ENCODE results near the gene TMEM208. TPM values are rescaled to one million over a fixed set of nuclear protein-coding genes. Genes with fewer than 3 reads are reported as not detected.

The TMEM208 gene
- total RNA-seq, 1 experiment from 2014 or later = 64.4 TPM

DNA sequence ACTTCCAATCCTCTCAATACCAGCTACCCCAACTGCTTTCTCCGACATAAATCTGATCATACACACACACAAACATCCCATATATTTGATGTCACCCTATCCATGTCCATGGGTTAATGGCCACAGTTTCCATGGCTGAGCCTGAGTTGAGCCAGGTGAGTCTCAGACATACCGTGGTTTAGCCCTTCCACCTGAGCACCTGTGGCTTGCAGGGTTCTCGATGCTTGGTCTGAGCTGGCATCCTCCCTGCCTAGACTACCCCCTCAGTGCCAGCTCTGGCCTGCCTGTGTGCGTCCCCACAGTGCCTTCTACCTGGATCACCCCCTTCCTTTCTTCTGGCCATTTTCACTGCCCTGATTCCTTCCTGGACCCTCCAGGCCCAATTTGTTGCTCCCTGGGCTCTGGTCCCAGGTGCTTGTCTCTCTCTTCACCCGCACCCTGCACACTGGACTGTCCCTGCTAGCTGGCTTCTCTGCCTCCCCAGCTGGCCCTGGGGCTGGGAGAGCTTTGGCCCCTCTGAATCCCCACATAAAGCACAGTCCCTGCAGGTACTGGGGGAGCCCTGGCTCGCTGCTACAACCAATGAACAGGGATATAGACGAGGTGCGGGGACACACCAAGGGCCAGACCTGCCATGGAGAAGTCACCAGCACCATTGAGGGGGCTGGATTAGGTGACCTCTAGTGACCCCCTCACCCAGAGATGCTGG is 20.6 kb upstream of the TMEM208 start:
- no peak for DNase-seq (ENCODE audit: low spot score)
- in situ Hi-C loops (cut with HindIII; ENCODE audit: low sequenced_read_pairs) = no loop called here

DNA sequence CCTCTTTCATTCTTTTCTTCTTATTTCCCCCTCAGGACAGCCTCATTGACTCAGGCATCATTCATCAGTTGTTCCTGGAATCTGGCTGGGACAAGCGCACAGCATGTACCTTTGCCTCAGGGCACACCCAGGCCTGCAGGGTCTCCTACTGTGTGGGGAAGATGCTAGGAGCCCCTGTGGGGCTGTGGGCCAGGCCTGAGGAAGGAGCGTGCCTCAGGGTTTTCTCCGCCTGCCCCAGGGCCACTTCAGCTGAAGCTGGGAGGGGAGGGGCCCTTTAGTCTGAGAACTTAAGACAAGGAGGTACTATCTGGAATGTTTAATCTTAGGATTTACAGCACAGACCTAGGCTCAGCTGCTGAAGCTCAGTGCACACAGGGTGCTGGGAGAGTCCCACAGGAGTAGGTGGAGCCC is 20.1 kb upstream of the TMEM208 start:
- no peak for DNase-seq (ENCODE audit: low spot score)

DNA sequence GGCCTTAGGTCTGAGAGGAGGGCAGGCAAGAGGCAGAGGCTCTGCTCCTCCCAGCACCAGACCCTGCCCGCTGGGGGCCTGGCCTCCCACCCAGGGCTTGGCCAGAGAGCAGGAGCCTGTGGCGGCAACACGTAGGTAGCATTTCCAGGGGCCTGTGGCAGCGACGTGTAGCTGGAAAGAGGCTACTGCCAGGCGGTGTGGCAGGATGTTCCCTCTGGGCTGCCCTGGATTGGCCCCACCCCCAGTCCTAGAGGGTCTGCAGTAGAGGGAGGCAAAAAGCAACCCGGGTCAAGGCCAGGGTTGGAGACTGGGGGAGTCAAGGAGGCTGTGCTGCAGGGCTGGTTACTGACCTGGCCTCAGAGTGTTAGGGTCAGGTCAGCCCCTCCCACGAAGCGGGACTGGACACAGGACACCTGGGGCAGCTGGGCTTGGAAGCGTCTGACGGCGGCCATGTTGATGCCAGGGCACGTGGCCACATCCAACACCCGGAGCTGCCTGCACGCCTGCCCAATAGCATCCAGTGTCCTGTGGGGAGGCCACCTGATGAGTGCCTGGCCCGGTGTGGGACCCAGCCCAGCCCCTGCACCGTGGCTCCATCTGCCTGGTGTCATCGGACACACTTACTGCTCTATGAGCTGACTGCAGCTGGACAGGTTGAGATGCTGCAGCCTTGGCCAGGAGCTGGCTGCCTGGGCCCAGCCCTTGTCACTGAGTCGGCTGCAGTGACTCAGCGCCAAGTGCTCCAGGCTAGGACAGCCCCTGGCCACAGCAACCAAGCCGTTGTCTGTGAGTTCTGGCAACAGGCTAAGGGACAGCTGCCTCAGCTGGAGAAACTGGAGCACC is 19.5 kb upstream of the TMEM208 start:
- in situ Hi-C loops (cut with HindIII; ENCODE audit: low sequenced_read_pairs) = no loop called here
- DNase-seq (ENCODE audit: low spot score) = no peak

More for the DNA sequence above, 20.1 kb upstream of the TMEM208 start:
- in situ Hi-C loops (cut with HindIII; ENCODE audit: low sequenced_read_pairs) = no loop called here

DNA sequence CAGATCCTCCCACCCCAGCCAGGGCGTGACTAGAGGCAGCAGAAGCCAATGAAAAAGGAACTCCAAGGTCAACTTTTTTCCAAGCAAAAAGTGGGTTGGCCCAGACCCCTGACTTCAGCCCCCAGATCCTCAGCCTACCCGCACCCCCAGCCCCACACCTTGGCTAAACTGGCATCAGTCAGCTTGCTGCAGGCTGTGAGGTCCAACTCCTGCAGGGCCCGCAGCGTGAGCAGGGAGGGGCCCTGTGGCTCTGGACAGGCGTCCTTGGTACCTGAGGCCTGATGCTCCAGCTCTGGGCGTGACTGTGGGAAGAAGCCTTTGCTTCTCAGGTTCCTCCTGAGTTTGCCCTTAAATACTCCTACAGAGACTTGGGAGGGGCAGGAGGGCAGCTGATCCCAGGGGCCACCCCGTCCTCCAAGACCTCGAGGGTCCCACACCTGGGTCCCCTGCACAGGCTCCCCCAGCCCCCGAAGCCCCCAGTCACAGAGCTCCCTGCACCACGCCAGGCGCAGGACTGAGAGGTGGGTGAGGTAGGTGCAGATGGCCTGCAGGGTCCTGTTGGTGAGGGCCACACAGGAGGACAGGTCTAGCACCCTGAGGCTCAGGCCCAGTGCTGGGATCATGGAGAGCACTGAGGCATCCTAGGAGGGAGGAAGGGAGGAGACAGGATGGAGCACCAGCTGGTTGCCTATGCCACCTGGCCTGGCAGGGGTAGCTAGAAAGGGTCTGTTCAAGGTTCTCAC is 18.6 kb upstream of the TMEM208 start:
- no peak for DNase-seq (ENCODE audit: low spot score)
- in situ Hi-C loops (cut with HindIII; ENCODE audit: low sequenced_read_pairs) = no loop called here

DNA sequence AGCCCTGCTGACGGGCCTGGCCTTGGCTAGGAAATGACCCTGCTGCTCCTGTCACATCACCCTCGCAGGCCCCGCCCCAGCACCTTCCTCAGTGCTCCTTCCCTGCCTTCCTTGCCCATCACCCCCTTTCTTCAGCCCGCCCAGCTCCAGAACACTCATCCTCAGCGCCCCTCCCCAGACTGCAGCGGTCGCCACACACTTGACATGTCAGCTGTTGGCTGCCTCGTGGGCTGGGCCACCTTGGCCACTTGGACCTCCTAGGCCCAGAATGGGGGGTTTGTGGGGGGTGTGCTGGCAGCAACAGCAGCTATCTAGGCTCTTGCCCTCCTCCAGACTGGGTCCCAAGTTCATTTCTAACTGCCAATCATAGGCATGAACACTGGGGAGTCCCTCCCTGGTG is 17.4 kb upstream of the TMEM208 start:
- no peak for DNase-seq (ENCODE audit: low spot score)
- in situ Hi-C loops (cut with HindIII; ENCODE audit: low sequenced_read_pairs) = no loop called here

DNA sequence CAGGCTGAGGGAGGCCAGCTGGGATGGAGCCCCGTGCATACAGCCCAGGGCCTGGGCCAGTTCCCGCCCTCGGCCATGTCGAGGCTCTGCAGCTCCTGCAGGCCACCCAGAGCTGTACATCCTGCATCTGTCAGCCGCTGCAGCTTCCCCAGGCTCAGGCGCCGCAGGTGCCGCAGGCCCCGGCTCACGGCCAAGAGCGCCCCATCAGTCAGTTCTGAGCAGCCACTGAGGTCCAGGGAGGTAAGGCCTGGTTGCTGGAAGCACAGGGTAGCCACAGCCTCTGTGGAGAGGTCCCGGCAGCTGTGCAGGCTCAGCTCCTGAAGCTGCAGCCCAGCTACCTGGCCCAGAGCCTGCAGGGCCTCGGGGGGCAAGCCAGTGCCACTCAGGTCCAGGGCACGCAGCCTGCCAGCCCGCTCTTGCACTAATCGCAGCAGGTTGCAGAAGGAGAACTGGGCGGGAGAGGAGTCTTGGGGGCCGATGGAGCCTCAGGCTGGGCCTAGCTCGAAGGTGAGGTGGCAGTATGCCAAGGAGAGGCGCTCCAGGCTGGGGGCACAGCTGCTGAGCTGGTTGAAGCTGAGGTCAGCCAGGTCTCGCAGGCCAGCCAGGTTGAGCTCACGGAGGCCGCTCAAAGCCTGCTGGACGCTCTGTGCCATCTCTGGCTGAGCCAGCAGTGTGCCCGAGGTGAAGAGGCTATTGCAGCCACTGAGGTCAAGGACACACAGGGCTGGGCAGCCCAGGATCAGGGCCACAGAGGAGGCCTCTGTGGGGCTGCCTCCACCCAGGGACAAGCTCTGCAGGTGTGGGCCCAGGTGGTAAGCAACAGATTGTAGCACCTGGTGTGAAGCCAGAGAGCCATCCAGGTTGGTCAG is 16.6 kb upstream of the TMEM208 start:
- no peak for DNase-seq (ENCODE audit: low spot score)

DNA sequence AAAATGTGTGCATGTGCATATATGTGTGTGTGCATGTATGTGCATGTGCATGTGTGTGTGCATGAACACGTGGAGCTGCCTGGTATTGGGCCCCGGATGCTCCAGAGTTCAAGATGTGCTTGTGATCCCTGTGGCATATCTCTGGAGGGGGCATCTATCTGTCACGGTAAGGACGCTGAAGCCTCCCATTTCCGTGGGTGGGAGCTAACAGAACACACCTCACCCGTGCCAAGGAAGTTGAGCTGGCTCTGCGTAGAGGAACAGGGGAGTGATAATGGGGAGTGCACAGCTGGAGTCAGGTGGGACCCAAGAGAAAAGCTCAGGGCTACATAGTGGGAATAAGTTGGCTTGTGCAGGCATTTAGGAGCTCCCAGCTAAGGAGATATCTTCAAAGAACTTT is 15.3 kb upstream of the TMEM208 start:
- in situ Hi-C loops (cut with HindIII; ENCODE audit: low sequenced_read_pairs) = no loop called here
- no peak for DNase-seq (ENCODE audit: low spot score)

More for the DNA sequence above, 16.6 kb upstream of the TMEM208 start:
- in situ Hi-C loops (cut with HindIII; ENCODE audit: low sequenced_read_pairs) = no loop called here

DNA sequence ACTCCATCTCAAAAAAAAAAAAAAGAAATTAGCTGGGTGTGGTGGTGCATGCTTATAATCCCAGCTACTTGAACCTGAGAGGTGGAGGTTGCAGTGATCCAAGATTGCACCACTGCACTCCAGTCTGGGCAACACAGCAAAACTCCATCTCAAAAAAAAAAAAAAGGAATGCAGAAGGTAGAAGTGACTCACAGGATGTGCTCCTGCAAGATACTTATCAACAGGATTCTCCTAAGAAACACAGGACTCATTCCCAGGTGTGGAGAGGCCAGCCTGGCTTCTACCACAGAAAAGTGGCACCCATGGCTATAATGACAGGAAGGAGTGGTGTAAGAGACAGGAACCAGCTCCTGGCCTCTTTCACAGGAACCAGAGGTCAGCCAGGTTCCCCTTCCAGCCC is 14.2 kb upstream of the TMEM208 start:
- in situ Hi-C loops (cut with HindIII; ENCODE audit: low sequenced_read_pairs) = no loop called here
- no peak for DNase-seq (ENCODE audit: low spot score)

DNA sequence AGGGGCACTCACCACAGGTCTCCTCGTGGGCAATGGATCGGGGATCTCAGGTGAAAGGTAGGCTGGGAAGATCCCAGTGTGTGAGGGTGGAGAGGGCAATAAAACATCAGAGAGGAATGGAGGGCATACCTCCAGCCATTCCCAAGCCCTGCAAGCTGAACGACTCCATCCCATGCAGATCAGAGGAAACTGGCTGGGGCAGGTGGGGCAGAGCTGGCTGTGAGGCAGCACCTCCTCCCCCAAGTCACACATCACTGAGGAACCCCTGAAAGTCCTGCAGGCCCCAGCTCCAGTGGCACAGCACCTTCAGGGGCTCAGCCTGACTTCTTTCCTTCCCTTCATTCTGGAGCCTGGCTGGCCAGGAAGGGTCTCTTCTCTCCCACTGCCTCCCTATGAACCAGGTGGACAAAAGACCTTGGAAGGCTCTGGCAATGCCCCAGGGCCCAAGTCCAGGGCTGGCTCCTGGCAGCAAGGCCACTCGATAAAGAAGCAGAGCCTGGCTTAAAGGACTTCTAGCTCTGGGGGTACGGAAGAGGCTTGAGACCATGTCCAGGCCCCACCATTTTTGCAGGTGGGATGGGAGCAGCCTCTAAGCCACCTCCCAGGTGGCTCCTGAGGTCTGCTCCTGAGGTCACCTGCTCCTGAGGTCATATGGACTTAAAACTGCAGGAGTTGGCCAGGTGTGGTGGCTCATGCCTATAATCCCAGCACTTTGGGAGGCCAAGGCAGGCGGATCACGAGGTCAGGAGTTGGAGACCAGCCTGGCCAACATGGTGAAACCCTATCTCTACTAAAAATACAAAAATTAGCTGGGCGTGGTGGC is 13.5 kb upstream of the TMEM208 start:
- in situ Hi-C loops (cut with HindIII; ENCODE audit: low sequenced_read_pairs) = no loop called here
- DNase-seq (ENCODE audit: low spot score) = no peak

DNA sequence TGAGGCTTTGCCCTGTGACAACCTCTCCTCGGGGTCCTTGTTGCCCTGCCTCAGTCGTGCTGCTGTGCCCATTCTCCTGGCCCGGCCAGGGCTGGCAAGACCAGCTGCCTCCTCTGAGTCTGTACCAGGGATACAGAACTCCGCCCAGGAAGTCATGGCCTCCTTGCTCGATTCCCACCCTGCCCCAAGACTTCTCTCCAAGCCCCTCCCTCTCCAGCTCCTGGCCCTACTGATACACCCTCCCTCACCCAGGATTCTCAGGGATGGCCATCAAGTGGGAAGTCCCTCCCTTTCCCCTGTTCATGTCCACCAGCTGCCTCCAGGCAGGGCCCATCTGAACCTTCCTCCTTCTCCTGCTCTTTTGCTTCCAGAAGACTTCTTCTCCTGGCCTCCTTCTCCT is 11.2 kb upstream of the TMEM208 start:
- in situ Hi-C loops (cut with HindIII; ENCODE audit: low sequenced_read_pairs) = no loop called here
- DNase-seq (ENCODE audit: low spot score) = no peak

DNA sequence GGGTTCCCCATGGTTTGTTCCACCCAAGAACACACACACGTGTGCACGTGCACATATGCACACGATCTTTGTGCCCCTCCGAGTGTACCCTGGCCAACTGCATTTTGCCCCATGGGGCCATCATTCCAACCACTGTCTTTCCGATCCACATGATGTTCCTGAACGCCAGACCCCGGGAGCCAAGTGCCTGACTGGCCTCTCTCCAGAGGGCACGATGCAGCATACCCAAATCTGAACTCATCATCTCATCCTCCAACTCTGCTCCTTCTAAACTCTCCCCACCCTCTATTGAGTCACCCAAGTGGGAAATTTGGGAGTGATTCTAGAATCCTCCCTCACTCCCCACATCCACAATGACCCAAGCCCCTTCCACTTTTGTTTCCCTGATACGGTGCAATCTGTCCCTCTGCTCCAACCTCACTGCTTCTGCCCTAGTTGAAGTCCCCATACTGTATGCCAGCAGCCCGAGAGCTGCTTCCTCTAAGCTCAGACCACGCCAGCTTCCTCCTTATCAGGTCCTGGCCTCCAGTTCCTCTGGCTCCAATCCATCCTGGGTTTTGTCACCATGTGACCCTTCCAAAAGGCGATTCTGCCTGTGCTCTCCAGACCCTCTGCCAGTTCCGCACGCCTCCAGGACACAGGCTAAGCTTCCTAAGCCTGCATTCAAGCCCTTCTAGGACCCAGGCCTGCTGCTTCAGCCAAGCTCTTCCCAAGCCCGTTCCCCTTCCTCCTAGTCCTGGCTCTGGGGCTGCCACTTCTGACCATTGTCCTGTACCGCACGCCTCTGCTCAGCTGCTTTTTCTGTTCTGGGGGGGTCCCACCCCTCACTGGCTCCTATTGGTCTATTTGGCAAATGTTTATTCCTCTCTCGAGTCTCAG is 10.1 kb upstream of the TMEM208 start:
- DNase-seq (ENCODE audit: low spot score) = no peak
- in situ Hi-C loops (cut with HindIII; ENCODE audit: low sequenced_read_pairs) = no loop called here

DNA sequence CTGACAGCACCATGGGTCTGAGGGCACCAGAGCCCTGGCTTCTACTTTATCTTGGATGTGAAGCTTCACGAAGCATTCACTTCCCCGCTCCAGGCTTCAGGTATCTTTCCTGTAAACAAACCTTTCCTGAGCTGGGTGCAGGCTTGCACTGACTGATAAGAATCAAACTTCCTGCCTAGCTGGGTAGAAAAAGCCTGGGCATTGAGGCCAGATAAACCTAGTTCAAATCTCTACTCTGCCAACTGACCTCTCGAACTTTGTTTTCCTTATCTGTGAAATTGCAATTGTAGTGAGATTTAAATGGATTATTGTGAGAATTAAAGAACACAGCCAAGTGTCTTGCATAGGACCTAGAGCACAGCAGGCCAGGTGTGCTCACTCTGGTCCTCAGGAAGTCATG is 2.9 kb upstream of the TMEM208 start:
- no peak for DNase-seq (ENCODE audit: low spot score)
- in situ Hi-C loops (cut with HindIII; ENCODE audit: low sequenced_read_pairs) = no loop called here

DNA sequence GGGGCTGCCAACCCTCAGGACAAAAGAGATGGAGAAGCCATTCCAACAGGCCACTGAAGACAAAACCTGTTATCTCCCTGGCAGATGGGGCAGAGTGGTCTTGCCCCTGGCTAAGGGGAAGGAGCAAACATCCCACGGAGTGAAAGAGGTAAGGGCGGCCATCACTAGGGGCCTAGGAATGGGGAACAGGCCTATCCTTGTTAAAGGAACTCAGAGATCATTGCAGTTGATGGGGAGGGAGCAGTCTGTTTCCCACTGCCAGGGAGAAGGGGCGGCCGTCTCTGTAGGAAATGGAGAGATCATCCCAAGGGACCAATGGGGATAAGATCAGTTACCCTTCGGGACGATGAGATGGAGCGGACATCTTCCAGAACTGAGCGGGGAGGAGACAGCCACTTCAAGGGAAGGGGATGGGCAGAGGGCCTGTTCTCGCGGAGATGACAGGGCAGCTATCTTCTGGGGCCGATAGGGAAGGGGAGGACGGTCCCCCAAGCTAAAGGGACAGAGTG is 581 bp upstream of the TMEM208 start:
- in situ Hi-C loops (cut with HindIII; ENCODE audit: low sequenced_read_pairs) = no loop called here
- DNase-seq (ENCODE audit: low spot score) = no peak

DNA sequence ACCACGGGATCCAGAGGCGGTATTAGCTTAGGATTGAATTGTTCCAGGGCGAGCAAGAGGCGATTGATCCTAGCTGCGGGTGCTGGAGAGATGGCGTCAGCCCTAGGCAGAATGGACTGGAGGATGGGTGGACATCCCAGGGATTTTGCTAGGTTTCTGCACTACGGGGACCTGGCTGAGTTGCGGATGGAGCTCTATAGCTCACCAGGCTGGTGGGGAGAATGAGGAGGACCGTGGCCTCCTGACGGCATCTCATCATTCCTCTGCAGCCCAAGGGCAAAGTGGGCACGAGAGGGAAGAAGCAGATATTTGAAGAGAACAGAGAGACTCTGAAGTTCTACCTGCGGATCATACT is 614 bp downstream of the TMEM208 start:
- DNase-seq (ENCODE audit: low spot score) = no peak
- in situ Hi-C loops (cut with HindIII; ENCODE audit: low sequenced_read_pairs) = no loop called here

DNA sequence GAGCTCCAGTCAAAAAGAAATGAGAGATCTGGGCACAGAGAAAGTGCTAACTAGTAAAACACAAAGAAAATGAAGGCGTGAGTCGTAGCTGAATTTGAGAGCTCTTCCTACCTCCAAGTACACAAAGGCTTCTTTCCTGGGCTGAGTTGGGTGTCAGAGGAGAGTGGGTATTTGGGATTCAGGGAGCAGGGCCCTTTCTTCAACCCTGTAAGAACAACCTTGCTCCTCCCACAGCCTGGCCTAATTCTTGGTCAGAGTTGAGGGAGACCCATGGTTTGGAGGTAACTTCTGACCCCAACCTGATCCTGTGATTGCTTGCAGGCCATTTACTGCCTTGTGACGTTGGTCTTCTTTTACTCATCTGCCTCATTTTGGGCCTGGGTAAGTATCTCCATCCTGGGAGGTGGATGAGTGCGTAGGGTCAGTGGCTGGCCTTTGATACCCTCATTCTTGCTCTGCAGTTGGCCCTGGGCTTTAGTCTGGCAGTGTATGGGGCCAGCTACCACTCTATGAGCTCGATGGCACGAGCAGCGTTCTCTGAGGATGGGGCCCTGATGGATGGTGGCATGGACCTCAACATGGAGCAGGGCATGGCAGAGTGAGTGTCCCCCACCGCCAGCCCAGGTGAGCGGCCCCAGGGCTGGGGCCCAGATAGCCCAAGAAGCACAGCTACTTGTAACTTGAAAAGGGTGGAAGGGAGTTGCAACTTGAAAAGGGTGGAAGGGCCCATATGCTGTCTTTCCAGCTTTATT is 1.3 kb downstream of the TMEM208 start:
- no peak for DNase-seq (ENCODE audit: low spot score)
- in situ Hi-C loops (cut with HindIII; ENCODE audit: low sequenced_read_pairs) = no loop called here

DNA sequence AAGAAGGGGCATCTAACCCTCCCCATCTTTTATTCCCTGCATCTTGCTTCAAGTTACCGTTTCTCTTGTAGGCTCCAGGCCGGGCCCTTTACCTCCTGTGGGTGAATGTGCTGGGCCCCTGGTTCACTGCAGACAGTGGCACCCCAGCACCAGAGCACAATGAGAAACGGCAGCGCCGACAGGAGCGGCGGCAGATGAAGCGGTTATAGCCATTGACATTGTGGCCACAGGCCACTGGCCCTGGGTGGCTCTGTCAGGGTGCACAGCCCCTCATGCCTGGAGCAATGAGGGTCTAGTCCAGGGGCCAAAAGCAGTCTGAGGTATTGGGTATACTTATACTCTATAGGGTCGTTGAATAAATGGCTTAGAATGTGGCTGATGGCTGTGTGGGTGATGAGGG is 2.0 kb downstream of the TMEM208 start:
- DNase-seq (ENCODE audit: low spot score) = no peak
- in situ Hi-C loops (cut with HindIII; ENCODE audit: low sequenced_read_pairs) = no loop called here

All from G401 (cell line).